ENCODE measurements around the gene ARHGEF40.
A peak's percentile ranks its signal among the peaks of the same experiment; 100 is the strongest.

The ARHGEF40 gene

GRCh38 chr14:21093769-21094681 lies 23.9 kb downstream of the ARHGEF40 start:
- Histone ChIP-seq H3K9ac (ENCODE audit: insufficient read length) (no peak overlapping the region), H3K4me3 (peak overlapping the region; percentile 65)

GRCh38 chr14:21095430-21096205 lies 25.5 kb downstream of the ARHGEF40 start:
- Histone ChIP-seq H3K27ac (peak overlapping the region; percentile 81), H3K9me3 (ENCODE audit: low read depth, low read length) (no peaks in the 10 kb centered on the region), H3K36me3 (ENCODE audit: insufficient read depth, low read length) (peaks cover 25% of the 10 kb centered on the region), H3K4me3 (no peak overlapping the region), H3K9ac (ENCODE audit: insufficient read length) (no peak overlapping the region)
- no peak for TF ChIP-seq POLR2AphosphoS5 (IDR thresholded peaks at IDR 0.05; ENCODE audit: borderline replicate concordance, low read depth, low read length)
- TF ChIP-seq FOXP2 (optimal IDR thresholded peaks at IDR 0.05; ENCODE audit: control extremely low read depth, extremely low read length, insufficient read depth) = no peak
- TF ChIP-seq EZH2 (IDR thresholded peaks at IDR 0.05) = no peak
- DNase-seq (ENCODE audit: low read depth, low spot score) = no peak

More at GRCh38 chr14:21093769-21094681, 23.9 kb downstream of the ARHGEF40 start:
- TF ChIP-seq EZH2 (IDR thresholded peaks at IDR 0.05) (no peak), FOXP2 (optimal IDR thresholded peaks at IDR 0.05; ENCODE audit: control extremely low read depth, extremely low read length, insufficient read depth) (no peak), POLR2AphosphoS5 (IDR thresholded peaks at IDR 0.05; ENCODE audit: borderline replicate concordance, low read depth, low read length) (no peak)
- Histone ChIP-seq H3K27ac (peak overlapping the region; percentile 74; the same call in 1 of the 2 replicates), H3K9me3 (ENCODE audit: low read depth, low read length) (no peaks in the 10 kb centered on the region), H3K36me3 (ENCODE audit: insufficient read depth, low read length) (peaks cover 35% of the 10 kb centered on the region)
- no peak for DNase-seq (ENCODE audit: low read depth, low spot score)

GRCh38 chr14:21096438-21096837 lies 26.3 kb downstream of the ARHGEF40 start:
- Histone ChIP-seq H3K4me3 (no peak overlapping the region), H3K9me3 (ENCODE audit: low read depth, low read length) (no peaks in the 10 kb centered on the region), H3K9ac (ENCODE audit: insufficient read length) (no peak overlapping the region), H3K36me3 (ENCODE audit: insufficient read depth, low read length) (peaks cover 19% of the 10 kb centered on the region), H3K27ac (peak overlapping the region; percentile 81)
- no peak for DNase-seq (ENCODE audit: low read depth, low spot score)
- TF ChIP-seq POLR2AphosphoS5 (IDR thresholded peaks at IDR 0.05; ENCODE audit: borderline replicate concordance, low read depth, low read length) (no peak), EZH2 (IDR thresholded peaks at IDR 0.05) (no peak), FOXP2 (optimal IDR thresholded peaks at IDR 0.05; ENCODE audit: control extremely low read depth, extremely low read length, insufficient read depth) (no peak)

- DNase-seq (ENCODE audit: low read depth, low spot score) = no peak
- TF ChIP-seq FOXP2 (optimal IDR thresholded peaks at IDR 0.05; ENCODE audit: control extremely low read depth, extremely low read length, insufficient read depth) (no peak), EZH2 (IDR thresholded peaks at IDR 0.05) (no peak), POLR2AphosphoS5 (IDR thresholded peaks at IDR 0.05; ENCODE audit: borderline replicate concordance, low read depth, low read length) (no peak)
- H3K9ac ChIP-seq (ENCODE audit: insufficient read length) = no peak overlapping the region
- H3K9me3 ChIP-seq (ENCODE audit: low read depth, low read length) = no peaks in the 10 kb centered on the region
- H3K27ac ChIP-seq = peak overlapping the region; percentile 81
- H3K4me3 ChIP-seq = peak overlapping the region; percentile 53; the same call in 1 of the 2 replicates
- H3K36me3 ChIP-seq (ENCODE audit: insufficient read depth, low read length) = peaks cover 12% of the 10 kb centered on the region; the same call in 1 of the 2 replicates
Measured at GRCh38 chr14:21096978-21097635, 27.0 kb downstream of the ARHGEF40 start.

GRCh38 chr14:21097636-21098075 lies 27.6 kb downstream of the ARHGEF40 start:
- Histone ChIP-seq H3K36me3 (ENCODE audit: insufficient read depth, low read length) (peaks cover 7% of the 10 kb centered on the region; the same call in 1 of the 2 replicates), H3K9me3 (ENCODE audit: low read depth, low read length) (no peaks in the 10 kb centered on the region), H3K27ac (peak overlapping the region; percentile 81; the same call in 1 of the 2 replicates), H3K9ac (ENCODE audit: insufficient read length) (no peak overlapping the region), H3K4me3 (peak overlapping the region; percentile 53; the same call in 1 of the 2 replicates)
- DNase-seq (ENCODE audit: low read depth, low spot score) = no peak
- no peak for TF ChIP-seq EZH2 (IDR thresholded peaks at IDR 0.05)
- no peak for TF ChIP-seq FOXP2 (optimal IDR thresholded peaks at IDR 0.05; ENCODE audit: control extremely low read depth, extremely low read length, insufficient read depth)
- TF ChIP-seq POLR2AphosphoS5 (IDR thresholded peaks at IDR 0.05; ENCODE audit: borderline replicate concordance, low read depth, low read length) = no peak

- Histone ChIP-seq H3K27ac (peak within 1 kb of the TSS; percentile 81), H3K9me3 (ENCODE audit: low read depth, low read length) (no peaks in the 10 kb centered on the region), H3K36me3 (ENCODE audit: insufficient read depth, low read length) (peaks cover under 1% of the 10 kb centered on the region; the same call in 1 of the 2 replicates), H3K9ac (ENCODE audit: insufficient read length) (peak within 1 kb of the TSS; percentile 68), H3K4me3 (peak within 1 kb of the TSS; percentile 76)
- no peak for DNase-seq (ENCODE audit: low read depth, low spot score)
- TF ChIP-seq POLR2AphosphoS5 (IDR thresholded peaks at IDR 0.05; ENCODE audit: borderline replicate concordance, low read depth, low read length) (peak; percentile 50), EZH2 (IDR thresholded peaks at IDR 0.05) (no peak)
Measured at GRCh38 chr14:21098076-21098891, 28.2 kb downstream of the ARHGEF40 start, which contains the start of gene ZNF219. Gene ZNF219 (minus strand): TSS chr14:21098655. CDS start chr14:21093591, 5,064 bp downstream.
